H9 (cell line): ENCODE data around the gene TACR2. TPM values are rescaled to one million over a fixed set of nuclear protein-coding genes. Genes with fewer than 3 reads are reported as not detected.
A peak's percentile ranks its signal among the peaks of the same experiment; 100 is the strongest.

Experiments used
- DNase-seq: peaks from one replicate; pipeline ENCODE4 v3.0.0-alpha.2; 2017
- H2AFZ ChIP-seq: one replicate; pipeline ENCODE4 v1.6.1; 2013; ENCODE audit warnings: mild to moderate bottlenecking, low read length, control low read depth, moderate library complexity
- H2AK5ac ChIP-seq: 2 replicates; pipeline ENCODE4 v1.6.1; 2013; ENCODE audit warnings: low read length, control low read depth, mixed read lengths; ENCODE audit not compliant: insufficient read length
- H2BK120ac ChIP-seq: one replicate; pipeline ENCODE4 v1.6.1; 2013; ENCODE audit warnings: low read depth, mild to moderate bottlenecking, low read length, control low read depth, inconsistent platforms; ENCODE audit not compliant: poor library complexity, severe bottlenecking
- H2BK12ac ChIP-seq: 2 replicates; pipeline ENCODE4 v1.6.1; 2013; ENCODE audit warnings: low read length, control low read depth, mixed read lengths, low read depth; ENCODE audit not compliant: insufficient read length
- H2BK15ac ChIP-seq: 2 replicates; pipeline ENCODE4 v1.6.1; 2013; ENCODE audit warnings: low read depth, low read length, control low read depth
- H2BK20ac ChIP-seq: one replicate; pipeline ENCODE4 v1.6.1; 2013; ENCODE audit warnings: low read depth, mild to moderate bottlenecking, low read length, control low read depth, inconsistent platforms; ENCODE audit not compliant: poor library complexity, severe bottlenecking
- H2BK5ac ChIP-seq: 2 replicates; pipeline ENCODE4 v1.6.1; 2013; ENCODE audit warnings: low read length, control low read depth, mixed read lengths; ENCODE audit not compliant: insufficient read length
- H3K14ac ChIP-seq: 2 replicates; pipeline ENCODE4 v1.6.1; 2013; ENCODE audit warnings: low read length, control low read depth; ENCODE audit not compliant: insufficient read depth
- H3K18ac ChIP-seq: 2 replicates; pipeline ENCODE4 v1.6.1; 2013; ENCODE audit warnings: low read depth, mild to moderate bottlenecking, mixed read lengths, low read length, control low read depth; ENCODE audit not compliant: insufficient read length
- H3K23ac ChIP-seq: 2 replicates; pipeline ENCODE4 v1.6.1; 2013; ENCODE audit warnings: low read length, control low read depth, mixed read lengths, low read depth; ENCODE audit not compliant: insufficient read length
- H3K23me2 ChIP-seq: 2 replicates; pipeline ENCODE4 v1.6.1; 2013; ENCODE audit warnings: low read depth, mild to moderate bottlenecking, mixed read lengths, low read length, control low read depth; ENCODE audit not compliant: insufficient read length, poor library complexity, severe bottlenecking
- H3K27ac ChIP-seq: 2 replicates; pipeline ENCODE4 v1.5.1; 2013; ENCODE audit warnings: low read length, control low read depth, mixed read lengths, low read depth; ENCODE audit not compliant: insufficient read length
- H3K27me3 ChIP-seq: 2 replicates; pipeline ENCODE4 v1.6.1; 2013; ENCODE audit warnings: low read length, control low read depth, inconsistent platforms; ENCODE audit not compliant: insufficient read depth
- H3K4ac ChIP-seq: 2 replicates; pipeline ENCODE4 v1.6.1; 2013; ENCODE audit warnings: low read depth, mild to moderate bottlenecking, control low read depth, inconsistent platforms, low read length, moderate library complexity
- H3K4me1 ChIP-seq: 2 replicates; pipeline ENCODE4 v1.6.1; 2013; ENCODE audit warnings: low read length, control low read depth, inconsistent platforms; ENCODE audit not compliant: insufficient read depth
- H3K4me2 ChIP-seq: 2 replicates; pipeline ENCODE4 v1.6.1; 2013; ENCODE audit warnings: low read length, control low read depth, mixed read lengths; ENCODE audit not compliant: insufficient read length, insufficient read depth
- H3K56ac ChIP-seq: 2 replicates; pipeline ENCODE4 v1.6.1; 2013; ENCODE audit warnings: low read depth, mild to moderate bottlenecking, mixed read lengths, low read length, control low read depth; ENCODE audit not compliant: insufficient read length
- H3K79me1 ChIP-seq: 2 replicates; pipeline ENCODE4 v1.6.1; 2013; ENCODE audit warnings: low read depth, mild to moderate bottlenecking, moderate library complexity, low read length, control low read depth, inconsistent platforms; ENCODE audit not compliant: insufficient read depth, poor library complexity, severe bottlenecking
- H3K79me2 ChIP-seq: 2 replicates; pipeline ENCODE4 v1.6.1; 2013; ENCODE audit warnings: low read length, control low read depth, inconsistent platforms; ENCODE audit not compliant: insufficient read depth
- H3K9ac ChIP-seq: 2 replicates; pipeline ENCODE4 v1.6.1; 2013; ENCODE audit warnings: low read length, control low read depth, mixed read lengths; ENCODE audit not compliant: insufficient read length; ENCODE audit errors: extremely low read depth
- H3K9me3 ChIP-seq: one replicate; pipeline ENCODE4 v1.6.1; 2013; ENCODE audit warnings: low read depth, low read length, inconsistent platforms; ENCODE audit not compliant: control insufficient read depth
- H3T11ph ChIP-seq: one replicate; pipeline ENCODE4 v1.6.1; 2013; ENCODE audit warnings: mild to moderate bottlenecking, low read length, control low read depth, inconsistent platforms
- H4K20me1 ChIP-seq: one replicate; pipeline ENCODE4 v1.6.1; 2013; ENCODE audit not compliant: control insufficient read depth, insufficient read length, insufficient read depth
- H4K5ac ChIP-seq: 2 replicates; pipeline ENCODE4 v1.6.1; 2013; ENCODE audit warnings: low read depth, mild to moderate bottlenecking, mixed read lengths, low read length, control low read depth; ENCODE audit not compliant: insufficient read length
- H4K8ac ChIP-seq: replicated peaks from 2 replicates; pipeline ENCODE4 v1.6.1; 2013; ENCODE audit warnings: low read length, control low read depth, mixed read lengths, low read depth; ENCODE audit not compliant: insufficient read length
- H4K91ac ChIP-seq: 2 replicates; pipeline ENCODE4 v1.6.1; 2013; ENCODE audit warnings: low read depth, mild to moderate bottlenecking, moderate library complexity, mixed read lengths, low read length, control low read depth; ENCODE audit not compliant: insufficient read length
- H3K27ac Mint-ChIP-seq, 3 experiments: 2 replicates in 2 of 3; 3 replicates in 1 of 3; pipeline ENCODE4 v1.8.0; 2020 to 2021; ENCODE audit warnings: mixed read lengths in 3 of 3, mild to moderate bottlenecking in 1 of 3, moderate library complexity in 1 of 3
- H3K27me3 Mint-ChIP-seq: 2 replicates; pipeline ENCODE4 v1.8.0; 2021; ENCODE audit warnings: low read depth, mild to moderate bottlenecking, moderate library complexity, mixed read lengths
- H3K36me3 Mint-ChIP-seq, 3 experiments: 2 replicates in 2 of 3; 3 replicates in 1 of 3; pipeline ENCODE4 v1.8.0; 2020 to 2021; ENCODE audit warnings: low read depth in 3 of 3, mixed read lengths in 3 of 3; ENCODE audit not compliant: insufficient read depth in 1 of 3
- H3K4me1 Mint-ChIP-seq, 2 experiments: 2 replicates each; pipeline ENCODE4 v1.8.0; 2020; ENCODE audit warnings: mixed read lengths in 2 of 2
- H3K4me3 Mint-ChIP-seq, 2 experiments: 2 replicates in 1 of 2; 3 replicates in 1 of 2; pipeline ENCODE4 v1.8.0; 2020 to 2021; ENCODE audit warnings: mild to moderate bottlenecking in 2 of 2, mixed read lengths in 2 of 2, moderate library complexity in 1 of 2
- H3K9me3 Mint-ChIP-seq, 2 experiments: 2 replicates in 1 of 2; 3 replicates in 1 of 2; pipeline ENCODE4 v1.8.0; 2020; ENCODE audit warnings: mild to moderate bottlenecking in 2 of 2, mixed read lengths in 2 of 2, moderate library complexity in 1 of 2
- WGBS: extraction: QIAGEN DNeasy Blood & Tissue Kit; methylation state at CpG from one replicate; pipeline ENCODE4 v1.1.7; 2013; ENCODE audit warnings: missing lambda C conversion rate, low lambda C conversion rate, mixed read lengths; ENCODE audit not compliant: insufficient read length; ENCODE audit errors: extremely low coverage; 5-methylcytosine and 5-hydroxymethylcytosine counted together
- total RNA-seq: library from RNA; stranded (reverse); gene quantifications from 2 replicates; pipeline ENCODE4 v1.2.1, GENCODE V29; 2021
- TF ChIP-seq, protein P1 (sequence below): fragments of 200-600 bp; sonication (generic); conservative IDR thresholded peaks from 3 replicates; pipeline ENCODE4 v1.8.0; 2021; ENCODE audit warnings: antibody characterized with exemption, mild to moderate bottlenecking

The TACR2 gene
- total RNA-seq, 1 experiment from 2014 or later: not detected

GRCh38 chr10:69359148-69359547 lies 57.6 kb downstream of the TACR2 start:
- H3K9me3 ChIP-seq: no peaks in the 10 kb centered on the region
- no peak overlapping the region for H2AK5ac ChIP-seq
- H4K20me1 ChIP-seq: no peaks in the 10 kb centered on the region
- H3K27ac Mint-ChIP-seq: peak overlapping the region in 1 of 3 experiments; percentile 16; a peak in 4 of 7 replicates
- H3K18ac ChIP-seq: no peak overlapping the region
- H3T11ph ChIP-seq: no peak overlapping the region
- H4K5ac ChIP-seq: no peak overlapping the region
- H4K91ac ChIP-seq: no peak overlapping the region
- no peak overlapping the region for H3K4ac ChIP-seq
- DNase-seq: no peak
- no peak overlapping the region for H3K9ac ChIP-seq
- H4K8ac ChIP-seq: no peak overlapping the region
- no peak overlapping the region for H3K27ac ChIP-seq
- H2BK12ac ChIP-seq: no peak overlapping the region
- no peak overlapping the region for H3K23ac ChIP-seq
- H3K14ac ChIP-seq: no peak overlapping the region
- no peak overlapping the region for H3K4me2 ChIP-seq
- H2BK15ac ChIP-seq: no peak overlapping the region
- H3K56ac ChIP-seq: no peak overlapping the region
- H2BK20ac ChIP-seq: no peak overlapping the region
- peaks cover 9 to 34% (median 14%) of the 10 kb centered on the region in 3 experiments; a peak in 6 of 7 replicates for H3K36me3 Mint-ChIP-seq
- H3K23me2 ChIP-seq: no peaks in the 10 kb centered on the region
- peaks cover 11% of the 10 kb centered on the region for H3K79me1 ChIP-seq
- no peak overlapping the region for H2AFZ ChIP-seq
- no peaks in the 10 kb centered on the region for H3K27me3 Mint-ChIP-seq
- H2BK120ac ChIP-seq: no peak overlapping the region
- H3K4me1 ChIP-seq: peaks cover 8% of the 10 kb centered on the region; the same call in 1 of the 2 replicates
- TF ChIP-seq, protein P1, sequence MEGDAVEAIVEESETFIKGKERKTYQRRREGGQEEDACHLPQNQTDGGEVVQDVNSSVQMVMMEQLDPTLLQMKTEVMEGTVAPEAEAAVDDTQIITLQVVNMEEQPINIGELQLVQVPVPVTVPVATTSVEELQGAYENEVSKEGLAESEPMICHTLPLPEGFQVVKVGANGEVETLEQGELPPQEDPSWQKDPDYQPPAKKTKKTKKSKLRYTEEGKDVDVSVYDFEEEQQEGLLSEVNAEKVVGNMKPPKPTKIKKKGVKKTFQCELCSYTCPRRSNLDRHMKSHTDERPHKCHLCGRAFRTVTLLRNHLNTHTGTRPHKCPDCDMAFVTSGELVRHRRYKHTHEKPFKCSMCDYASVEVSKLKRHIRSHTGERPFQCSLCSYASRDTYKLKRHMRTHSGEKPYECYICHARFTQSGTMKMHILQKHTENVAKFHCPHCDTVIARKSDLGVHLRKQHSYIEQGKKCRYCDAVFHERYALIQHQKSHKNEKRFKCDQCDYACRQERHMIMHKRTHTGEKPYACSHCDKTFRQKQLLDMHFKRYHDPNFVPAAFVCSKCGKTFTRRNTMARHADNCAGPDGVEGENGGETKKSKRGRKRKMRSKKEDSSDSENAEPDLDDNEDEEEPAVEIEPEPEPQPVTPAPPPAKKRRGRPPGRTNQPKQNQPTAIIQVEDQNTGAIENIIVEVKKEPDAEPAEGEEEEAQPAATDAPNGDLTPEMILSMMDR: no peak
- no peak overlapping the region for H3K4me3 Mint-ChIP-seq
- peaks cover 8% of the 10 kb centered on the region; the same call in 1 of the 2 replicates for H3K79me2 ChIP-seq
- no peaks in the 10 kb centered on the region for H3K9me3 Mint-ChIP-seq
- H2BK5ac ChIP-seq: no peak overlapping the region
- peaks cover 19 to 21% of the 10 kb centered on the region in 2 experiments for H3K4me1 Mint-ChIP-seq
- no CpG with 5 or more reads among the region's 3 CpGs for WGBS
- H3K27me3 ChIP-seq: no peaks in the 10 kb centered on the region
